Activated B cell treated with CpG ODN at 0.5 μM for 24 hours (primary cell): ENCODE measurements around the gene GAB1. TPM values are rescaled to one million over a fixed set of nuclear protein-coding genes. Genes with fewer than 3 reads are reported as not detected.

Experiments
- ATAC-seq: fragments of 200-7000 bp; cut with Tn5 transposase; one replicate; pipeline ENCODE4 v1.10.0; 2021; ENCODE audit warnings: low read depth, mild to moderate bottlenecking, moderate library complexity
- CTCF ChIA-PET: fragments of 350-600 bp; sonication (Branson Sonifier 250); formaldehyde crosslinking; loops from one replicate; lab custom pipeline; 2021; ENCODE audit warnings: antibody characterized with exemption; lab: Charles Lee
- POLR2A ChIA-PET: fragments of 350-600 bp; sonication (Branson Sonifier 250); formaldehyde crosslinking; loops from one replicate; lab custom pipeline; 2021; ENCODE audit warnings: antibody characterized with exemption; lab: Charles Lee
- DNase-seq: peaks from one replicate; pipeline ENCODE4 v3.0.0; 2022
- H3K27ac Mint-ChIP-seq: one replicate; pipeline ENCODE4 v1.8.0; 2020; ENCODE audit warnings: mixed read lengths
- H3K27me3 Mint-ChIP-seq: one replicate; pipeline ENCODE4 v1.8.0; 2021; ENCODE audit warnings: mixed read lengths
- H3K36me3 Mint-ChIP-seq: one replicate; pipeline ENCODE4 v1.8.0; 2021; ENCODE audit warnings: low read depth, mixed read lengths
- H3K4me1 Mint-ChIP-seq: one replicate; pipeline ENCODE4 v1.8.0; 2021; ENCODE audit warnings: mixed read lengths
- H3K4me3 Mint-ChIP-seq: one replicate; pipeline ENCODE4 v1.8.0; 2020; ENCODE audit warnings: mild to moderate bottlenecking, mixed read lengths
- H3K9me3 Mint-ChIP-seq: one replicate; pipeline ENCODE4 v1.8.0; 2020; ENCODE audit warnings: mixed read lengths
- CTCF ChIP-seq: fragments of 200-600 bp; IDR thresholded peaks from one replicate; pipeline ENCODE4 v1.8.0; 2022; ENCODE audit warnings: antibody characterized with exemption, mild to moderate bottlenecking
- intact Hi-C: fragments of 100-400 bp; cut with micrococcal nuclease; formaldehyde crosslinking; loops from one replicate; pipeline ENCODE4 v1.15.1; 2024
- total RNA-seq: library from RNA; stranded (reverse); gene quantifications from 2 replicates; pipeline ENCODE4 v1.2.3, GENCODE V29; 2022

Gene GAB1
- total RNA-seq, 1 donor from 2014 or later, result 12.0 TPM

DNA sequence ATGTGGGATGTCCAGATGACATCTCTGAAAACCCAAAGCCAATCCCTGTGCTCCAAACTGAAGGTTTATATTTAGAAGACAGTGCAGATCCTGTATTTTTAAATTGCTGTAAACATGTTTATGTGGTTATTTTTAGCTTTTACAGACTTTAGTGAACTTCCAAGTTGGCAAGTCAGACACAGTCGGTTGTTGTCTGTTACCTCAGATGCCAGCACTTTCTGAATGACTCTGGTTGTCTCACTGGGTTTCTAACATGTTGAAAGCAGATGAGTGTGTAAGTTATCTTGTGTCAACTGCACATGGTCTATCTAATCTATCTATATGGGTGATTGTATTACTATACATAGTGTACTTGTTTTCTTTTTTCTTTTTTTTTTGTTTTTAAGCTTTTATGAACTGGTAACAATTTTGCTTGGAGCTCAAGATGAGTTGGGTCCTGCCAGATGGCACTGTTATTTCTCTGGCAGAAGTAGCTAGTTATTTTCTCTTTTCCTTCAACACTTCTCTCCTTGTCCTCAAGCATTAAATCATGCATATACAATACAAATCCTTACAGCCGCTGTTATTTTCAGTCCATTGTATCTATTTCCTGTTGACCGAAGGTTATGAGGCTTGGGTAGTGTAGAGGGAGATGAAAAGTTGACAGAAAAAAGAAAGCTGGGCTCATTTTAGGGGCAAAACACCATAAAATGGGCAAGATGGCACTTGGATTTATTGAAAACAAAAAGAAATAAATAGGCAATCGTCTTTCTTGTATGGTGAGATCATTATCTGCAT, 66.3 kb downstream of the GAB1 start:
- Mint-ChIP-seq H3K9me3 (no peaks in the 10 kb centered on the region), H3K4me3 (peak overlapping the region; percentile 56), H3K4me1 (peaks cover 60% of the 10 kb centered on the region), H3K27me3 (no peaks in the 10 kb centered on the region), H3K36me3 (no peaks in the 10 kb centered on the region), H3K27ac (peak overlapping the region; percentile 55)
- intact Hi-C loops, result loop anchor here (1.0 to 5.0 kb wide), 3 partner anchors 16 to 216 kb away; no protein-coding TSS in a partner anchor
- POLR2A ChIA-PET, result interaction anchor here (0.5 to 2.0 kb wide), 6 partner anchors 10 to 66 kb away, joined by 3 to 6 read pairs (median 4); partner anchors contain the start of gene GAB1
- no peak for TF ChIP-seq CTCF
- DNase-seq (no peak), ATAC-seq (no peak)
- CTCF ChIA-PET, result interaction anchor here (0.6 to 2.3 kb wide), 5 partner anchors 15 to 27 kb away, joined by 3 to 7 read pairs (median 5); no protein-coding TSS in a partner anchor

DNA sequence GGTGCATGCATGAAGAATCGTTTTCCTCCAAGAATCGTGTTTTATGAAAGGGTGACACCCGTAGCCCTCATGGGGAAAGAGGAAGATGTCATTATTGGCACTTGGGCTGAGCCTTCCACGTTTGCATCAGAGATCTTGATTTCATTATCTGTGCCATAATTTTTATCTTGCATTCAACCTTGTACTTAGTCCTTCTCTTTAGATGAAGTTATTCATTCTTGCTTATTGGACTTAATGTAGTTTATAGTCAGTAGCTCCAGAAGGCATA, 66.8 kb downstream of the GAB1 start:
- ChIA-PET POLR2A (interaction anchor here (0.6 to 2.0 kb wide), 5 partner anchors 14 to 67 kb away, joined by 3 to 6 read pairs (median 4); partner anchors contain the start of gene GAB1), CTCF (interaction anchor here (0.6 to 2.2 kb wide), 3 partner anchors 14 to 26 kb away, joined by 3 to 5 read pairs (median 4); no protein-coding TSS in a partner anchor)
- H3K9me3 Mint-ChIP-seq, result no peaks in the 10 kb centered on the region
- peak; percentile 40 for ATAC-seq
- peak overlapping the region; percentile 56 for H3K4me3 Mint-ChIP-seq
- H3K36me3 Mint-ChIP-seq, result no peaks in the 10 kb centered on the region
- no peak for DNase-seq
- TF ChIP-seq CTCF, result no peak
- H3K27ac Mint-ChIP-seq, result peak overlapping the region; percentile 55
- peaks cover 60% of the 10 kb centered on the region for H3K4me1 Mint-ChIP-seq
- H3K27me3 Mint-ChIP-seq, result no peaks in the 10 kb centered on the region
- intact Hi-C loops, result loop anchor here (1.0 to 5.0 kb wide), 3 partner anchors 15 to 216 kb away; no protein-coding TSS in a partner anchor

- DNase-seq (no peak), ATAC-seq (peak; percentile 63)
- CTCF ChIA-PET, result interaction anchor here (1.3 kb wide), 1 partner anchor 28 kb away, joined by 4 read pairs; no protein-coding TSS in a partner anchor
- POLR2A ChIA-PET, result interaction anchor here (1.0 to 2.0 kb wide), 2 partner anchors 14 to 68 kb away, joined by 3 to 6 read pairs; partner anchors contain the start of gene GAB1
- Mint-ChIP-seq H3K36me3 (no peaks in the 10 kb centered on the region), H3K4me1 (peaks cover 51% of the 10 kb centered on the region), H3K27me3 (no peaks in the 10 kb centered on the region), H3K27ac (peak overlapping the region; percentile 72), H3K9me3 (no peaks in the 10 kb centered on the region), H3K4me3 (peak overlapping the region; percentile 64)
- TF ChIP-seq CTCF, result no peak
- intact Hi-C loops, result loop anchor here (5.0 kb wide), 1 partner anchor 217 kb away; no protein-coding TSS in a partner anchor
Measured at GRCh38 chr4:143404555-143404954, 67.9 kb downstream of the GAB1 start.

DNA sequence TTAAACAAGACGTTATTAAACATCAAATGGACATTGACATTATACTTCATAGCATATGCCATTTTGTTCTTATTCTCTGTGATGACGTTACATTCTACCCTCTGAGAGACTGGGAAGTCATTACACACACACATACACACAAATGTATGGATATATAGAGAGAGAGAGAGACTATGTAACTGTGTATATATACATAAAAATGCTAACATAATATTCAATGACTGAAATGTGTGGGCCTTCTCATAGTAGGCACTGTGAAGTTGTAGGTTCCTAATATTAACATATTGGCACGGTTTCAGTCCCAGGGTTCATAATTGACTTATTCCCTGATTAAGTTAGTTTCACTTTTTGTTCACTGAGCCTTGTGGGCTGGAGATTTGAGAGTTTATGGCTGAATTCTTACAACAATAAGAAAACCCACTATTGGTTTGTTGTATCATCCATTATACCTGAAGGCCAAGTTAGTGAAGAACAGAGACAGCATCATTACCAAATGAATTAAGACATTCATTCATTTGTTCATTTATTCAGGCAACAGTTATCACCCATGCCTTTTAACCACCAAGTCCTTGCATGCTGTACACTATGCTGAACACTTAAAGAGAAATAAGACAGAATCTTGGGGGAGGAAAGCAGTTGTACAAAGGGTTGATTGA, 68.5 kb downstream of the GAB1 start:
- peaks cover 51% of the 10 kb centered on the region for H3K4me1 Mint-ChIP-seq
- no peak for TF ChIP-seq CTCF
- ATAC-seq, result no peak
- no peaks in the 10 kb centered on the region for H3K36me3 Mint-ChIP-seq
- CTCF ChIA-PET, result interaction anchor here (1.3 to 1.4 kb wide), 2 partner anchors 12 to 29 kb away, joined by 4 to 5 read pairs; no protein-coding TSS in a partner anchor
- intact Hi-C loops, result no loop called here
- H3K27me3 Mint-ChIP-seq, result no peaks in the 10 kb centered on the region
- peak overlapping the region; percentile 63 for H3K27ac Mint-ChIP-seq
- H3K9me3 Mint-ChIP-seq, result no peaks in the 10 kb centered on the region
- DNase-seq, result no peak
- H3K4me3 Mint-ChIP-seq, result no peak overlapping the region
- POLR2A ChIA-PET, result interaction anchor here (1.0 kb wide), 1 partner anchor 13 kb away, joined by 3 read pairs; no protein-coding TSS in a partner anchor
